ENCODE results near the gene EPHA8. TPM values are rescaled to one million over a fixed set of nuclear protein-coding genes. Genes with fewer than 3 reads are reported as not detected.

EPHA8 gene
- total RNA-seq, result 1.6 TPM

DNA sequence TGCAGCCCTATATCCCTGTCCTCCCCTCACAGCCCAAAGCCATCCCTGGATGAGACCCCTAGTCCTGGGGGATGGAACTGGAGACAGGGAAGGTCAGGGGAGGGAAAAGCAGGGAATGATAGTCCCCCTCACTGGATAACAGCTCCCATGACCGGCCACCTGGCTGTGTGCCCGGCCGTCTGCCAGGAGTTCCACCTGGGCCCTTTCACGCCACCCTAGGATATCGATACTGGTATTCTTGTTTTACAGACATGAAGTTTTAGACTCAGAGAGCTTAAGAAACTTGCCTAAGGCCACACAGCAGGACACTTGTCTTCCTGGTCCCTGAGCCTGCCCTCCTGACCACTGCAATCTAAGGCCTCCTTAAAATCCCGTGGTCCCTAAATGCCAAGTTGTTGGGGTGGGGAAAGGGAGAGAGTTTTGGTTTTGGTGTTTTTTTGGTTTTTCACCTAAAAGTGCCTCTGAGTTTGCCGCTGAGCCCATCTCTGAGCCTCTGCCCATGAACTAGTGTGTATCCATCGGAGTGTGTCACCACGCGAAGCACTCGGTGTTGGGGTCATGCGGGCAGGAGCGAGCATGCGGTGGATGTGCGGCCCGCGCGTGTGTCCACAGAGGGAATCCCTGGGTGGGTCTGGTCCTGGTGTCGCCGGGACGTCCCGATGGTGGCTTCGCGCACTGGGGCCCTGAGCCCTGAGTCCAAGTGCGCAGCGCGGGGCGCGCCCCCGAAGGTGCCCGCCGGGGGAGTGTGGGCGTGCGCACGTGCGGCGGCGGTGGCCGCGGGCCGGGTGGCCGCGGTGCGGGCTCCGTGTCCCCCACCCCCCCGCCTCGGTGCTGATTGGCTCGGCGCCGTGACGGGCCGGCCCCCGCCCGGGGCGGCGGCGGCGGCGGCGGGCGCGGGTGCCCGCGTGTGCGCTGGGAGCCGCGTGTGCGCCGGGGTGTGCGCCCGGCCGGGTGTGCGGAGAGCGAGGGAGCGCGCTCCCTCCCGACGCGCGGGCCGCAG, at the start of gene EPHA8:
Gene EPHA8, plus strand, starts transcription at position 906 of the 1,000 bp plus-strand sequence. CDS start 147 bp downstream, outside the sequence.

DNA sequence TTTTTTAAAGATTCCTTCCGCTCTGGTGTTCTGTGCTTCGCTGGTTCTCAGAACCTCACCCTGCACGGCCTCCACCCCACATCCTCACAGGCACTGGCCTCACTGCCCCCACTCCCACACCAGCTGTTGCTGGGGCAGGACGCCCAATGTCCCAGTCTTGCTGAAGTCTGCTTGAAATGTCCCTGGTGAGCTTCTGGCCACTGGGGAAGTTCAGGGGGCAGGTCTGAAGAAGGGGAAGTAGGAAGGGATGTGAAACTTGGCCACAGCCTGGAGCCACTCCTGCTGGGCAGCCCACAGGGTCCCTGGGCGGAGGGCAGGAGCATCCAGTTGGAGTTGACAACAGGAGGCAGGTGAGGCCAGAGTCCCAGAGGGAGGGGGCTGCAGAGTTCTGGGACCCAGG, 73.1 kb downstream of the EPHA8 start, which contains the start of gene C1QA:
Gene C1QA, plus strand, starts transcription at position 276 of the 400 bp plus-strand sequence. CDS start 989 bp downstream, outside the sequence.

DNA sequence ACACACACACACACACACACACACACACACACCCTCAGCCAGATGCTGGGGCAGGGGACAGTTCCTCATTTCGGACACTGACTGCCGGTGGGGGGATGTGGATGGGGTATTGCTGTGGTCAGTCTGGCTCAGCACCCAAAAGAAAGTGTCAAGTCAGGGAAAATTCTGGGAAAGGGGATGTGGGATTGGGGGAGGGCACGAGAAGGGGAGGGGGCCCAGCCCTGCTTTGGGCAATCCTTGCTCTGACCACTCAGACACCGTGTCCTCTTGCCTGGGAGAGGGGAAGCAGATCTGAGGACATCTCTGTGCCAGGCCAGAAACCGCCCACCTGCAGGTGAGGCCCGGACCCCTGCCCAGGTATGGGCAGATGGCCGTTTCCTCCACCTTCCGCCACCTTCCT, 80.1 kb downstream of the EPHA8 start, which contains the start of gene C1QC:
Gene C1QC, plus strand, starts transcription at position 253 of the 400 bp plus-strand sequence. CDS start 391 bp downstream, outside the sequence.

DNA sequence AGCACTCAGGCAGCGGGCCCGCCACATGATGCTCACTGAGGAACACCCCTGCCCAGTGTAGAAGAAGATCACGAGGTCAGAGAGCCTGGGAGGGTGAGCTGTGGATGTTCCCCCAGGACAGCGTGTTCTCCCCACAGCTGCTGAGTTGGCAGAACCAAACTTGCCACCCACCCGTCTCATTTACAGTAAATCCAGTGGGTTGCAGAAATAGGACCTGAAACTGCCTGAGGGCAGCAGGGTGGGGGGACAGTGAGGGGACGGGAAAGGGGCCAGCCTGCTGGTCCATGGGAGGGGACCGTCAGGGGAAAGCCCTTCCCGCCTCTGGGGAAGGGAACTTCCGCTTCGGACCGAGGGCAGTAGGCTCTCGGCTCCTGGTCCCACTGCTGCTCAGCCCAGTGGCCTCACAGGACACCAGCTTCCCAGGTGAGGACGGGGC, 89.6 kb downstream of the EPHA8 start, which contains the start of gene C1QB:
Gene C1QB, plus strand, starts transcription at position 356 of the 436 bp plus-strand sequence. CDS start 6,227 bp downstream, outside the sequence.

Small RNA genes lying within 50 kb of the gene (small RNA-seq; reads per million reads assigned to genes)
- gene MIR6127 (ENCODE audit: low replicate concordance), result not detected

Other genes with a start within 250 kb of the EPHA8 start
- 18.8 TPM for gene ZBTB40, start 111.6 kb upstream of the EPHA8 start, total RNA-seq
- 4.7 TPM for gene C1QA, start 73.1 kb downstream of the EPHA8 start, total RNA-seq
- gene C1QC, start 80.1 kb downstream of the EPHA8 start, total RNA-seq, result 6.6 TPM
- 5.9 TPM for gene C1QB, start 89.7 kb downstream of the EPHA8 start, total RNA-seq
- gene EPHB2, start 147.3 kb downstream of the EPHA8 start, total RNA-seq, result 57.6 TPM

All from parietal lobe (tissue), 2 donors.